ENCODE results near the gene CTSV.
"Not testable (repeated sequence)": the region's sequence is repeated elsewhere in the genome, so short reads cannot be mapped to it uniquely, and the experiment has no call there.

CTSV gene

DNA sequence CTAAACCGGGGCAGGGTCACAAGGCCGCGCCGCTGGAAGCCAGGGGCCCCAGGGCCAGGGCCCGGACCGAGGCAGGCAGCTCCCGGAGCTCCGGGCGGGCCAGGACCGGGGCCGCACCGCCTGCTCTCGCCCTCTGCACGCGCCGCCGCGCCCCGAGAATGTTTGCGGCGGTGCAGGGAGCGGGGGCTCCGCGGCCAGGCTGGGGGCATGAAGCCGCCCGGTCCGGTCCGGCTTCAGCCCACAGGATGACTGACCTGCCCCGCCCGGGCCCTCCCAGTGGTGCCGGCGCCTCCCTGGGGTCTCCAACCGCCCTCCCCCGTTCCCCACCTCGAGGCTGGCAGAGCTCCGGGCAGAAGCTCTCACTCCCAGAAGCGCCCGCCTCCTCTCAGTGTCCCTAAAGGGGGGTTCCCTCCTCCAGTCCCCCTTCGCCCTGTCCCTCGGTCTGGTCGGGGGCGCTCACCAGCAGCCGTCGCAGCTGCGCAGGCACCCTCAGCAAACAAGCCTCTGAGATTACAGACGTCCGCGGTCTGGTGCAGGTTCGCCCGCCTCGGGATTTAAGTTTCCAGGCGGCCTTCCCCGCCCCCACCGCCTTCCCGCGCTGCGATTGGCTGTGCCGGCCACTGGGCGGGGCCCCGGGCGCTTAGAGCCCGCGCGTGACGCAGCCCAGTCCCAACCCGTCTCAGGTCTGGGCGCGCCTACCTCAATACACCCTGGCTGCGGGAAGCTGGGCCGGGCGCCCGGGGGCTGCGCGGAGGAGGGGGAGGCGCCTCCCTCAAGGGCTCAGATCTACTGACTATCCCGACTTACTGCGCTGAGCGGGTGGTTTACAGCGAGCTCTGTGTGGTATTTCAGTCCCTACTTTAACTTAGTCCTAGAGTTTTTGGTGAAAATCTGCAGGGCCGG, at the start of gene CTSV:
Gene CTSV, minus strand, starts transcription at position 532 of the 903 bp plus-strand sequence. CDS start 1,099 bp downstream, outside the sequence.
- peak; percentile 45 to 50 for DNase-seq (ENCODE audit: low read depth in 2 of 2)

DNA sequence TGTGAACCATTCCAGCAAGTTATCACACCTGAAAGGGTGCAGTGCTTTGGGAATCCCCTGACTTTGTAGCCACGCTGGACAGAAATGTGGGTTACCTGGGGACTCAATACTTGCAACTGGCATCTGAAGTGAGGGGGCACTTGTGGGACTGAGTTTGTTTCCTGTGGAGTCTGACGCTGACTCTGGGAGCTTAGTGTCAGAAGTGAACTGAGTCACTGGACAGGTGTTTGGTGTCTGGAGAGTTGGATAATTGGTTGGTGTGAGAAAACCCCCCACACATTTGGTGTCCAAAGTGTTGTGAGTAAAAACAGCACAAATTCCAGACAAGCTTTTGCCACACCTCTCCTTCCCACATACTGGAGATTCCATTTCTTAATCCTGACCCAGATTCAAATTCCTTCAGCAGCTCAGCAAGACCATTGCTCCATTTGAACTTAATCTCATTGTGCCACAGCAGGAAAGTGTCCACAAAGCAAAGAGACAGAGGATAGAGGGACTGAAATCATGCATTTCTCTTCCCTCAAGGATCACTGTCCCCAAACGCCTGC, 48.8 kb upstream of the CTSV start:
- not testable (repeated sequence) for DNase-seq (ENCODE audit: low read depth in 2 of 2)

DNA sequence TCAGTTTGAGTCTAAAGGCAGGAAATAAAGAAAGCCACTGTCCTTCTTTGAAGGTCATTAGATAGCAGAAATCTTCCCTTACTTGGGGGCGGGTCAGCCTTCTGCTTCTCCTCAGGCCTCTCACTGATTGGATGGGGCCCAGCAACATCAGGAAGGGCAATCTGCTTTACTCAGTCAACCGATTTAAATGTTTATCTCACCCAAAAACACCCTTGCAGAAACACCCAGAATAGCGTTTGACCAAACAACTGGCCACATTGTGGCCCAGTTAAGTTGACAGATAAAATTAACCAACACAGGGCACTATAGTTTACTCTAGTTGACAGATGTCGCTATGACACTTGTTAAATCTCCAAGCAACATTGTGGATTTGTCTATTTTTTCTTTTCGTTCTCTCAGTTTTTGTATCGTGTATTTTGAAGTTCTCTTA, 45.6 kb upstream of the CTSV start:
- not testable (repeated sequence) for DNase-seq (ENCODE audit: low read depth in 2 of 2)

DNA sequence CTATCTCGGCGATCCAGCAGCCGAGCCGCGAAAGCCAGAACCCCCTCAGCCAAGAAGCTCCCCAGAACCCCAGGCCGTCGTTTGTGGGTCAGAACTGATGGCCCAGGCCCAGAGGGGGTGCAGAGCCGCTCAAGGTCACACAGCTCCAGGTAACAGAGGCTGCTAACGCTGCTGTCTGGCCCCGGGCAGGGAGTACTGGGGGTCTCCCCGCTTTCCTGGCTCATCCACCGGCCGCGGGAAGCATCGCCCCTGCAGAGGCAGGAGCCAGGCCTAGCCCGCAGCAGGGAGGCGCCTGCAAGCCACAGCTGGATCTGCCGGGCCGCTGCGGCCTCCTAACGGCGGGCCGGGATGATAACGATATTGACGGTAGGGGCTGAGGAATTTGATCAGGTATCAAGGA, 39.4 kb upstream of the CTSV start:
- DNase-seq (ENCODE audit: low read depth in 2 of 2) = no peak

DNA sequence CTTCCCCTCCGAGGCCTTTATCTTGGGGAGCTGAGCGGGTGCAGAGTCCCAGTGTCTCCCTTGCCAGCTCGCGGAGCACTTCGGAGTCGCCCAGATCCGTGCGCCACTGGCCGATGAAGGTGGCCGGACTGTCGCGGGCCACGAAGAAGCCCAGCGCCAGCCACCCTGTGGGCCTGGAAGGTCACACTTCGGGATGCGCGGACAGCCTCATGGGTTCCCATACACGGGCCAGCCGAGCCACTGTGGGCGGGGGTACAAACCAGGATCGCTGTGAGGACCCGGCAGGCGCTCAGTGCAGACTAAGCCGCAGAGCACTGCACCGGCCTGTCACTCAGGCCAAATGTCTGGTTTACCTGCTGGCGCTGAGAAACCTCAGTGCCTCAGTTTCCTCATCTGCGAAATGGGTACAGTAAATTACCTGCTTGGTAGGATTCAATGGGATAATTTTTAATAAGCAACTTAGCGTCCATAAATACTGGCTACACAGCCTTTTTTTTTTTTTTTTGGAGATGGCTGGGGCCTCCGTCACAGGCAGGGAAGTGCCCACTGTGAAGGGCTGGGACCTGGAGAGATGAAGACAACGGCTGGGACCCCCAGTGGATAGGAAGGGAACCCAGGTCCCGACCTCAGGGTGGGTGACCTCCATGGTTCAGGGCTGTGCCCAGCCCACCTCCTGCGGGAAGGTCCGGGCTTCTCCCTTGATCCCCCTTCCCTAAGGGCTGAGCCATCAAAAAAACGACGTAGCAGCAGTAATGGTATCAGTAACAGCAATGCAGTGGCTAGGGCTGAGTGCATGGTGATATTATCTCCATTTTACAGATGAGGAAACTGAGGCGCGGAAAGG, 38.7 kb upstream of the CTSV start:
- DNase-seq (ENCODE audit: low read depth in 2 of 2) = no peak

DNA sequence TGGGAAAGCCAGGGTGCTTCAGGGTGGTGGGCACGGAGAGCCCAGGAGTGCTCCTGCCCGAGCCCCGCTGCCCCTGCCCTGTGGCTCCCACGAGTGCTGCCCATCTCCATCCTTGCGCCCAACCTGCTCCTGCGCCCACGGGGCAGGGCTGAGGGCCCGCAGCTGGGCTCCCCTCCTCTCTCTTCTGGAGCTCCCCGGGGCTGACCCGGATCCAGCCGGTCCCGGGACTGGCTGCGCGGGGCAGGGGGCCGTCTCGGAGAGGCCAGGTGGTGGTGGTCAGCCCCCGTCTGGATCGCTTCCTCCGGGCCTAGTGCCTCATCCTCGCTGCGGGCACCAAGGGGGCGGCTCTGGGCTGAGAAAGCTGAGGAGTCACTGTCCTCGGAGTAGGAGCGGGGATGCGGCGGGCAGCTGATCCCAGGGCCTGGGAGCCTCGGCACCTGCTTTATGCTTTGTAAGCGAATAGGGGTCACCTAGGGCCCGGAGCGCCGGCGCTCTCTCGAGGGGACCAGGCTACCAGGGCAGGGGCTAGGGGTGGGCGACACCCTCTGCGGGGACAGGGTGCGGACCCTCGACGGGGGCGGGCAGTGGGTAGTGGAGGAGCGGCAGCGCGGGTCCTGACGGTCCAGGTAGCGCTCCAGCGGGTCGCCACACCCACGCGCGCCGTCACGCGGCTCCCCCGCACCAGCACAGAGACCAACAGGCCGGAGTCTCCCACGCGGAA, 37.9 kb upstream of the CTSV start:
- not testable (repeated sequence) for DNase-seq (ENCODE audit: low read depth in 2 of 2)

DNA sequence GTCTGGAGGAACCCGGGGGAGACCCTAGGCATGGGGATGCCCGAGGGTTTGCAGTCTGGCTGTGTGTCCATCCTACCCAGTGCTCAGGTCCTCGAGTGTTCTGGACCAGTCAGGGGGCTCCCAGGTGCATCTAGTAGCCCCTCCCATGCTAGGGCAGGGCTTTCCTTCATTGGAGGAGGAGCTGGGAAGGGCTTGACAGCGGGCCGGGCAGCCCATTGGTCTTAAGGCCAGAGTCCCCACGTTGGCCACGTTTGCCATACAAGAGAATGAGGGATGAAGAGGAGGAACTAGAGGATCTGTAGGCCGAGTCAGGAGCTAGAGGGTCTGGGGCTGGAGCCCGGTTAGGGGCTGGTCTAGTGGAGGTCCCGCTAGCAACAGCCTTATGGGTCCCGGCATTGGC, 37.3 kb upstream of the CTSV start:
- no peak for DNase-seq (ENCODE audit: low read depth in 2 of 2)

DNA sequence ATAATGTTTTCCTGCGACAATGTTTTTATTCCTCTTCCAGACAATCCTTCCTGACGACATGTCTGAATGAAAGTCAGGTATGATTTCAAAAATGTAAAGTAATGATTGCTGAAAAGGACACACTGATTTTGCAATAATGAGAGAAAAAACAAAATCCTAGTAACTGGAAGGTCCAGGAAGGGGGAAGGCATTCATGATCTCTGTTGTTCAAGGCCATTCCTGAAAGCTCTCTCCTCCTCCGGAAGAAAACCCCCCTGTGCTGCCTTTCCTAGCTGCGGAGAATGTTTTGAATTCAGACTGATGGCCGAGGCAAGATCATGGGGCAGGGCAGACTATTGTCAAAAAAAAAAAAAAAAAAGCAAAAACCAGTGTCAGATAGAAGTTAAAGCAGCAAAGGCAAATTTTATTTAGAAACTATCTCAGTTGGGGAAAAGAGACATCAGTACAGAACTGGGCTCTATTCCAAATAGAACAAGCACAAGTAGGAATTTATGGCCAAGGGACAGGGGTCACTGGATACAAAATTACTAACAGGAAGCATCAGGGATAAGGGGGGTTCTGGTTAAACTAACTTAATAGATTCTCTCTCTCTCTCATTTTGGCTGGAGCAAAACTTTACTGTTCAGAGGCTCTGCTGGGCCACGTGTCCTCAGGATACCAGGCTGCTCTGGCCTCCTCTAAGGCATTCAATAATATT, 36.5 kb upstream of the CTSV start:
- DNase-seq (ENCODE audit: low read depth in 2 of 2) = no peak

DNA sequence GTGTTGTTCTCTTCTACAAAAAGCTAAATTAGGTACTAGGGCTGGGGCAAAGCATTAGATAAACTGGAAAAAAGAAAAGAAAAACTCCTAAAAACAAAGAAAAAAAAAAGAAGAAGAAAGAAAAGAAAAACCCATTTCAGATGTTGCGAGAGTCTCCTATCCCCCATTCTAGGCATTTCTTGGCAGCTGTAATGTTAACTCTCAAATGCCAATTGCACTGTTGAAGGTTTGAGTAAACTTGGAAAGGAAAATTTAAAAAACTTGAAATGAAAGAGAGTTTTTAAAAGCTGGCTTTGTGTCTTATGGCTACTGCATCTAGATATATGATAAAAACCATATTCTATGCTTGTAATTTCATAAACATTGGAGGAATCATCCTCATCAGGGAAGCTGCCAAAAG, 34.6 kb upstream of the CTSV start:
- no peak for DNase-seq (ENCODE audit: low read depth in 2 of 2)

DNA sequence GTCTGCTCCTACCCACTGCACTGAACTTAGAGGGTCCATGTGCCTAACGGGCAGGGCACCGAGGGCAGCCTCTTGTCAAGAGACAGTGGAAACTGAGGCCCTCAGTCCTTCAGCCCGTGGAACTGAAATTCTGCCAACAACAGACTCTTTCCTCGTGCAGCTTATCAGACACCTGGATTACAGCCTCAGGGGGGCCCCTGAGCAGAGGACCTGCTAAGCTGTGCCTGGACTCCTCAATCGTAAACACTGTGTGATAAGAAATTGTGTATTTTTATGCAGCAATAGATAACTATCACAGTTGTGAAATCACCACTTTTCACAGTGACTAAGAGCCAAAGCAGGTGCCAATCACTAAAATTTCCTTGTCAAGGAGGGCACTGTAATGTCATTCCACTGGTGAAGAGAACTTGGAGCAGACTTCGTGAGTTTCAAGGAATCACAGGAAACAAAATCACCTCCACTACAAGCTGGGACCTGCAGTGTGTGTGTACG, 33.4 kb upstream of the CTSV start:
- no peak for DNase-seq (ENCODE audit: low read depth in 2 of 2)

DNA sequence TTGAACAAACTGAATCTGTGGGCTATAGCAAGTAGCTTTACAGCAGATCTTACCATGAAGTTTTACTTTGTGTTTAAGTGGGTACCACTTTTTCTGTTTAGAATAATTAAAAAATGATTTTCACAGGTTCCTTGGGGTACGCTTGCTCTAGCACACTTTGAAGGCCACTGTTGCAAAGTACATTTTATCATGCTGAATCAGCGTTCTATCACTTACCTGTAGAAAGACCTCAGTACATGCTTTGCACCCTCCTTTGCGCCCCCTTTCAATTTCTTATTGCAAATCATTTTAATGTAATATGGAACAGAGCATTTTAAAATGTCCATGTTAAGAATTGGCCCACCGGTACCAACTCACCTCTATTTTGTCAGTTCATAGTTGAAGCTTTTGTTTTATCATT, 31.4 kb upstream of the CTSV start:
- DNase-seq (ENCODE audit: low read depth in 2 of 2) = not testable (repeated sequence)

DNA sequence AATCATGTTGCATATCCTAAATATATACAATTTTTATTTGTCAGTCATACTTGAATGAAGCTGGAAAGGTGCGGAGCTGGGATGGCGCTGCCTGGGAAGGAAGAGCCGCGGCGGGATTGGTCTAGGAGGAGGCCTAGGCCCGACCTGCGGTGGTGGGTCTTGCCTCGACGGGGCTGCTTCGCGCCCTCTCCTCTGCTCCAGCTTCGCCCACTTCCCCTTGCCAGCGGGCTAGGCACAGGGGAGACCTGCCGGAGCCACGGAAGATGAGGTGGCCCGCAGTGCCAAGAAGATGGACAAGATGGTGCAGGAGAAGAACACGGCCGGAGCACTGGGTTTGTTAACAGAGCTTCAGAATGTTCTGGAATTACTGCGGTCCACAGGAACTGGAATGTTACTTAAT, 28.5 kb upstream of the CTSV start:
- no peak for DNase-seq (ENCODE audit: low read depth in 2 of 2)

DNA sequence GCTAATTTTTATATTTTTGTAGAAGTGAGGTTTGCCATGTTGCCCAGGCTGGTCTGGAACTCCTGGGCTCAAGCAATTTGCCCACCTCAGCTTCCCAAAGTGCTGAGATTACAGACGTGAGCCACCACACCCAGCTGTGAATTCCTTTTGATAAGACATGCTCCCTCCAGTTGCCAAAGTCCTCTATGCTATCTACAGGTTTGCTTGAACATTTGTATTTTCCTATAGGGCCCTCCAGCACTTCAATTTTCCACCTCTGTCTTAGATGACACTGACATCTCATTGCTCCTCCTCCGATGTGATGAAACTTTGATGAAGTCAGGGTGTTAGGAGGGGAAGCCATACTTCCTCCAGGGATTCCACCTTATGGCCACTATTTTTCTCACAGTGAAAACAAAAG, 25.2 kb upstream of the CTSV start:
- no peak for DNase-seq (ENCODE audit: low read depth in 2 of 2)

DNA sequence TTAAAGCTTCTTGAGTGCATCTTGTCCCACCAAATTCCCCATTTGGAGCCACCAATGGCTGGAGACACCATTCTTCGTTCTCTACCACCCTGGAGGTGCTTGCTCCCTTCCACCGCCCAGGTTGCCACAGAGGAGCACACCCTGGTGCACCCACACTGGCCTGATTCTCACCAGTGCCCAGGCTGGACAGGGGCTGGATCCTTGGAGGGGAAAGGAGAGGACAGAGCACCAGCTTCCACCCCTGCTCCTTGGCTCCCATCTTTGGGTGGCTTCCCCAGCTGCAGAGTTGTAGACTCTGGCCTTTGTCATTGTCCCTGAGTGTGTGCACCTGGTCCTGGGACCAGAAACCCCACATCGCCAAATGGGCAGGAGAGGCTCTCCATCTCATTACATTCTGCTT, 21.9 kb upstream of the CTSV start:
- no peak for DNase-seq (ENCODE audit: low read depth in 2 of 2)

DNA sequence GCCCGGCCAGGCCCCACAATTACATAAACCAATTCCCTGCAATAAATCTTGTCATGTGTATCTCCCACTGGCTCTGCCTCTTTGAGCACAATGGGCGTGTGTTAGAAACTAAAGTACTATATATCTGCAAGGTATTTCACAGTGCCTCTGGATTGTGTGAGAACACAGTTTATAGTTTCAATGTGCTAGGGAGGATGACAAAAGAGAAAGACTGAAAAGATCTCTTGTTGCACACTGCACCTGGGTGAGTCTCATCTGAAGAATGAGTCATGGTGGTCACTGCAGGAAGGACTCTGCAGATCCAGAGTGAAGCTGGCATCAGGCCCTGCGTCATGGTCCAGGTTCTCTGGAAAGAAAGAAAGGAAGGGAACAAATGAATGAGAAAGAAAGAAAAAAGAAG, 20.7 kb upstream of the CTSV start:
- no peak for DNase-seq (ENCODE audit: low read depth in 2 of 2)

DNA sequence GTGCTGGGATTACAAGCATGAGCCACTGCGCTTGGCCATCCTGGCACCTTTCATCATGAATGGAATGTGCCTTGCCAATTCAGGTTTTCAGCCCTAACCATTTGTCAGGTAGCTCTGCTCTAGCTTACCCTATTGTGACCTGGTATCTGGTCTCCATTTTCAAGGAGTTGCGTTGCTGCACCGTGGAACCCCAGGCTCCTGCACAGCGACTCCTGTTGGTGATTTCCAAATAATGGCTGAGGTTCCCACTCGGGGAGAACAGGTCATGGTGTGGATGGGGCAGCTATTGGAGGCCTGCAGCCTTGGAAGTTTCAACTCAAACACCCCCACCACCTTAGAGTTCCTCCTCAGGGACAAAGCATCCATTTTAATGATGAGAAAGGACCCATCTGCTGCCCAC, 18.7 kb upstream of the CTSV start:
- no peak for DNase-seq (ENCODE audit: low read depth in 2 of 2)

DNA sequence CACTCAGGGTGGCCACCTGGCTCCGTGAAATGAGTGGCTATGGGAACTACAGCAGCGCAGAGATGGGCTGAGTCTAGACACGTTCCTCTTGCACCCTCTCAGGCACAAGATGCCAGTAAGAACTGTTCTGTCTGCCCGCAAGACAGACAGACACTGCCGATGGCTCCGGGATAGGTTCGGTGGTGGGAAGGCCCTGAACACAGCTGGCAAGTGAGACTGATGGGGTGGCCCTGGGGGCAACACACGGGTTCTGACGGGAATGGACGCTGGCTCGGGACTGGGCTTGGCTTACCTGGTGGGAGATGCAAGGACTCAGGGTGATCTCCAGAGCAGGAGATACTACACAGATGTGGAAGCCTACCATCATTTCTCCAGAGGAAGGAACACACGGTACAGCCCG, 16.9 kb upstream of the CTSV start:
- not testable (repeated sequence) for DNase-seq (ENCODE audit: low read depth in 2 of 2)

DNA sequence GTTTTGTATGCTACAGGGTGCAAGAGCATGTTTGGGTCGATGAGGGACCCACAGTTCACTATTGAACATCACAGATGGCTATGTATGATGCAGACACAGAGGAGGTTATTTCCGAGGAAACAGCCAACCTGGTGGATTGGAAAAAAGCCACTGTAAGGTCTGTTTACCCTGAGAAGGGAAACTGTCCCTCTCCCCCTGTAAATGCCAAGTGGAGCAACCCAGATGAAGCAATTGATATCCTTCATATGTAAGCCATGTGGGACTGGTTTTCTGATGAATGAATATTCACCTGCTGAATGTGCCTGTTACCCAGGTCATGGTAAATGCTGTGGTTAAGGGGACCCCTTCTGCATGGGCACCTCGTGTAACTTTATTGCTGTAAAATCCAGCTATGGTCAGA, 14.8 kb upstream of the CTSV start:
- DNase-seq (ENCODE audit: low read depth in 2 of 2) = no peak

DNA sequence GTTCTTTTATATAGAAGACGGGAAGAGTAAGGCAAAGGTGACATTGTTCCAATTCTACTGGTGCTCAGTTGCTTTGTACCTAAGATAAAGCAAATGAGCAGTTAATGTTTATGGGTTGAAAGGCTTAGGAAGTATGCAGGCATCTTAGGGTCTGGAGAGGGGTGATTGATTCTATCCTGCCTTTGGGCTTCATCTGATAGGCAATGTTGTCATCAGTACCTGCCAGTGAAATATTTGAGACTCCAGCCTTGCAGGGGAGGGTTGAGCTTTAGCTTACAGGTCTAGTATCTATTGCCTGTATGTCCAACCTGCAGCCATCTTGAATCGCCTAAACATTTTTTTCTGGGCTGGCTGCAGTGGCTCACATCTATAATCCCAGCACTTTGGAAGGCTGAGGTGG, 13.8 kb upstream of the CTSV start:
- no peak for DNase-seq (ENCODE audit: low read depth in 2 of 2)

DNA sequence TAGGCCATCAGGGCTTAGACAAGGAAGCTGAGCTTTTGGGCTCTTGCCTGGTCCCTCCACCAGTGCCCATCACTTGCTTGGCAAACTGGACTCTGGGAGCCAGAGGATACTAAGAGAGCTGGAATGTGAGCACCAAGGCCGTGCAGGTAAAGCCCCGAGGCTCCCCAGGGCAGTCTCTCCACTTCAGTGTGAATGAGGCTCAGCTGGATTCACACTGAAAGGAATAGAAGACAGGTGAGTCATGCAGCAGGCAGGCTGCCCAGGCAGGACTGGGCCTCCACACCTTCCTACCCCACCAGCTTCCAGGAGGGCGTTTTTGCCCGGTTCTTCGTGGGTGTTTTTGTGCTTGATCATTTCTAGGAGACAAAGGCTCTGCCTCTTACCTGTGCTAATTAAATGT, 7.3 kb upstream of the CTSV start:
- DNase-seq (ENCODE audit: low read depth in 2 of 2) = no peak

DNA sequence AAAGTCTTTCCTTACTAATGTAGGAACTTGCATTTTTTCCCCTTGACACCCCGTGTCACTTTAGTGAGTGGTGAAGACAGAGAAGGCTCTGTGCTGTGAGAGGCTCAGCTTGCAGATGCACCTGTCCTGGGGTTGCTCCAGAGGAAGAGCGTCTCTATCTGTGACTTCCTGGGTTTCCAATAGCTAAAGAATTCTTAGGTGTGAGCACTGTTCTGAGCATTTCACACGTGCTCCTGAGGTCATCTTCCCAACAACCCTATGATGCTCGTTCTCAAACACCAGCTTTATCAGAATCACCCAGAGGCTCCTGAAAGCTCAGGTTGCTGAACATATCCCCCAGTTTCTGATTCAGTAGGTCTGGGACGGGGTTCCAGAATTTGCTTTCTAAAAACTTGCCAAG, 6.4 kb upstream of the CTSV start:
- DNase-seq (ENCODE audit: low read depth in 2 of 2) = no peak
